ENCODE measurements around the gene DLX2. TPM values are rescaled to one million over a fixed set of nuclear protein-coding genes. Genes with fewer than 3 reads are reported as not detected.
"Not testable (repeated sequence)": the region's sequence is repeated elsewhere in the genome, so short reads cannot be mapped to it uniquely, and the experiment has no call there.

The DLX2 gene
- total RNA-seq, 1 donor from 2014 or later = 0.28 TPM

DNA sequence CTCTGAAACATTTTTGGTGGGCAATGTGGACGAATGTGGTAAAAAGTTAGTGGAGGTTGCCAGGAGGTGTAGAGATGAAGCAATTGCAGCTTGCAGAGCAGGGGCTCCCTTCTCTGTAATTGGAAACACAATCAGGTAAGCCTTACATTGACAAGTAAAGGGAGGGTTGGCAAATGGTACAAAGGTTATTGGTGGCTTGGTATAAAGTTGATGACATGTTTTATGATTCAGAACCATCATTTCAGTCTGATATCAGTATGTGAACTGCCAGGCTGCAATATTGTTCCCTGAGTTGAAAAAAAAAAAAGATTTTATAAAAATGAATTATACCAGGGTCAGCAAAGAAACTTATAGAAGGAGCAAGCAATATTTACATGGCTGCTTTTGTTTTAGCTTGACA is 31.8 kb downstream of the DLX2 start:
- TF ChIP-seq, protein P1, sequence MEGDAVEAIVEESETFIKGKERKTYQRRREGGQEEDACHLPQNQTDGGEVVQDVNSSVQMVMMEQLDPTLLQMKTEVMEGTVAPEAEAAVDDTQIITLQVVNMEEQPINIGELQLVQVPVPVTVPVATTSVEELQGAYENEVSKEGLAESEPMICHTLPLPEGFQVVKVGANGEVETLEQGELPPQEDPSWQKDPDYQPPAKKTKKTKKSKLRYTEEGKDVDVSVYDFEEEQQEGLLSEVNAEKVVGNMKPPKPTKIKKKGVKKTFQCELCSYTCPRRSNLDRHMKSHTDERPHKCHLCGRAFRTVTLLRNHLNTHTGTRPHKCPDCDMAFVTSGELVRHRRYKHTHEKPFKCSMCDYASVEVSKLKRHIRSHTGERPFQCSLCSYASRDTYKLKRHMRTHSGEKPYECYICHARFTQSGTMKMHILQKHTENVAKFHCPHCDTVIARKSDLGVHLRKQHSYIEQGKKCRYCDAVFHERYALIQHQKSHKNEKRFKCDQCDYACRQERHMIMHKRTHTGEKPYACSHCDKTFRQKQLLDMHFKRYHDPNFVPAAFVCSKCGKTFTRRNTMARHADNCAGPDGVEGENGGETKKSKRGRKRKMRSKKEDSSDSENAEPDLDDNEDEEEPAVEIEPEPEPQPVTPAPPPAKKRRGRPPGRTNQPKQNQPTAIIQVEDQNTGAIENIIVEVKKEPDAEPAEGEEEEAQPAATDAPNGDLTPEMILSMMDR (IDR thresholded peaks at IDR 0.05; ENCODE audit: unreplicated experiment) = no peak
- no peaks in the 10 kb centered on the region for H3K36me3 Mint-ChIP-seq (ENCODE audit: low read depth, unreplicated experiment)
- no peak overlapping the region for H3K27ac Mint-ChIP-seq (ENCODE audit: unreplicated experiment)
- H3K9me3 Mint-ChIP-seq (ENCODE audit: unreplicated experiment) = no peaks in the 10 kb centered on the region
- DNase-seq (ENCODE audit: low spot score) = no peak
- H3K4me3 Mint-ChIP-seq (ENCODE audit: unreplicated experiment) = no peak overlapping the region
- peaks cover 6% of the 10 kb centered on the region for H3K4me1 Mint-ChIP-seq (ENCODE audit: unreplicated experiment)
- no peaks in the 10 kb centered on the region for H3K27me3 Mint-ChIP-seq (ENCODE audit: unreplicated experiment)

DNA sequence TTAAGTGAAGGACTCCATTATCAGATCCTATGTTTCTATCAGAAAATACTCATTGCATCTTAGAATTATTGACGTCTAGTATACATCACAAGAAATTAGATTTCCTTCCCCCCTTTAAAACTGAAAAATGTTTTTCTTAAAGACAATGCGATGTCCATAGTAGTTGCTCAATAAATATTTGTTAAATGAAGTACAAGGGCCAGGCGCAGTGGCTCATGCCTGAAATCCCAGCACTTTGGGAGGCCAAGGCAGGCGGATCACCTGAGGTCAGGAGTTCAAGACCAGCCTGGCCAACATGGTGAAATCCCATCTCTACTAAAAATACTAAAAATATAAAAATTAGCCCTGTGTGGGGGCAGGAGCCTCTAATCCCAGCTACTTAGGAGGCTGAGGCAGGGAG is 34.8 kb downstream of the DLX2 start:
- H3K9me3 Mint-ChIP-seq (ENCODE audit: unreplicated experiment); H3K27ac Mint-ChIP-seq (ENCODE audit: unreplicated experiment); H3K27me3 Mint-ChIP-seq (ENCODE audit: unreplicated experiment); DNase-seq (ENCODE audit: low spot score); H3K36me3 Mint-ChIP-seq (ENCODE audit: low read depth, unreplicated experiment); H3K4me3 Mint-ChIP-seq (ENCODE audit: unreplicated experiment): not testable (repeated sequence)
- peaks cover 12% of the 10 kb centered on the region for H3K4me1 Mint-ChIP-seq (ENCODE audit: unreplicated experiment)

DNA sequence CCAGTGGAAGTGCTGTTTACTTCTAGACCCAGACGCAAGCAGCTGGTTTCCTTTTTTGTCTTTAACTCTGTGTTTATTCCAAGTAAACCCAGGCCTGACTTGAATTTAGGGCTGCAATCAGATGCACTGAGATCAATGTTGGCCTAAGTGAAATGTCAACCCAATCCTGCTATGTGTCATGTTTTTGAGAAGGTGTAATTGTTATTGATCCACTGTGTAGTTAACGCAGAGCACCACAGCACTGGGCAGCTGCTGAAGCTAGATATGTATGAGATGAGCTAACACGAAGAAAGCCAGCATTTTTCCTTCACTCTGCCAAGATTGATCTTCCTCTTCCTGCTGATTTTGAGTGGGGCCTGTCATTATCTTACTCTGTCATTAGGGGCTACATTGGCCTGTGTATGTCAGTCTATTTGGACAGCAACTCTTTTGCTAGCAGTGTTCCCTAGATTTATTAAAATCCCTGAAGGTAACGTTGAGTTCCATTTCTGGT is 36.3 kb downstream of the DLX2 start:
- H3K27ac Mint-ChIP-seq (ENCODE audit: unreplicated experiment) = no peak overlapping the region
- TF ChIP-seq, protein P1 (IDR thresholded peaks at IDR 0.05; ENCODE audit: unreplicated experiment) = no peak
- H3K27me3 Mint-ChIP-seq (ENCODE audit: unreplicated experiment) = no peaks in the 10 kb centered on the region
- no peak for DNase-seq (ENCODE audit: low spot score)
- no peaks in the 10 kb centered on the region for H3K9me3 Mint-ChIP-seq (ENCODE audit: unreplicated experiment)
- no peak overlapping the region for H3K4me3 Mint-ChIP-seq (ENCODE audit: unreplicated experiment)
- peaks cover 12% of the 10 kb centered on the region for H3K4me1 Mint-ChIP-seq (ENCODE audit: unreplicated experiment)
- no peaks in the 10 kb centered on the region for H3K36me3 Mint-ChIP-seq (ENCODE audit: low read depth, unreplicated experiment)

DNA sequence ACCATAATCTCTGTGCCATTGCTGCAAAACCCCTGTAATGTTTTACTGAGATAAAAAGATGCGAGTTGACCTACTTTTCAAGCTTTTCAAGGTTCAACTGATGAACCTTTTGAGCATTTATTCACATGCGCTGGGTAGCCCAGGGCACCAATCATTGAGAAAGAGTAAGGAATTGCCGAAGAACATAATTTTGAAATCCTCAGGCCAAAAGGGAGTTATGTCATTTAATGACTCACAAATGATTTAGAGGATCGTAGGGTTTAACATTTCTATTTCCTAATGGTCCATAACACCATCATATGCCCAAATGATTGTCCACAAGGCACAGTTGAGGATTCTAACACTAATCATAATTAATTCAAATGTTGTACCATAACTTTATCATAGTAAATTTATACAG is 37.6 kb downstream of the DLX2 start:
- no peak for DNase-seq (ENCODE audit: low spot score)
- no peak overlapping the region for H3K4me3 Mint-ChIP-seq (ENCODE audit: unreplicated experiment)
- no peak overlapping the region for H3K27ac Mint-ChIP-seq (ENCODE audit: unreplicated experiment)
- peaks cover 12% of the 10 kb centered on the region for H3K4me1 Mint-ChIP-seq (ENCODE audit: unreplicated experiment)
- H3K9me3 Mint-ChIP-seq (ENCODE audit: unreplicated experiment) = no peaks in the 10 kb centered on the region
- TF ChIP-seq, protein P1 (IDR thresholded peaks at IDR 0.05; ENCODE audit: unreplicated experiment) = no peak
- no peaks in the 10 kb centered on the region for H3K27me3 Mint-ChIP-seq (ENCODE audit: unreplicated experiment)
- no peaks in the 10 kb centered on the region for H3K36me3 Mint-ChIP-seq (ENCODE audit: low read depth, unreplicated experiment)

DNA sequence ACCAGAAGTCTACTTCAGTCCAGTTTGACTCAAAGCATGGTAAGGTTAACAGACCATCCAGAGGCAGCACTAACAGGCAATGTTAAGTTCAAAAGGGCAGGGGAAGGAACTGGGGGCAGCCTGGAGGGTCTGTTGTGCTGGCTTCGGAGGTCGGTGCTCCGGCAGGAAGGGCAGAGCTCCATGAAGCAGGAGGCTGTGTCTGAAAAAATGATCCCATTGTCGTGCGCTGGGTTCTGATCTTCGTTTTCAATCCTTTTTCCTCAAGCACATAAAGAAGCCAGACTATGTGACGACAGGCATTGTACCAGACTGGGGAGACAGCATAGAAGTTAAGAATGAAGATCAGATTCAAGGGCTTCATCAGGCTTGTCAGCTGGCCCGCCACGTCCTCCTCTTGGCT is 39.3 kb downstream of the DLX2 start:
- Mint-ChIP-seq H3K9me3 (ENCODE audit: unreplicated experiment) (no peaks in the 10 kb centered on the region), H3K27me3 (ENCODE audit: unreplicated experiment) (no peaks in the 10 kb centered on the region), H3K27ac (ENCODE audit: unreplicated experiment) (no peak overlapping the region), H3K4me3 (ENCODE audit: unreplicated experiment) (no peak overlapping the region), H3K36me3 (ENCODE audit: low read depth, unreplicated experiment) (no peaks in the 10 kb centered on the region), H3K4me1 (ENCODE audit: unreplicated experiment) (peaks cover 12% of the 10 kb centered on the region)
- no peak for DNase-seq (ENCODE audit: low spot score)
- TF ChIP-seq, protein P1 (IDR thresholded peaks at IDR 0.05; ENCODE audit: unreplicated experiment) = no peak
